22Rv1 (cell line): ENCODE data around the gene EMP1.

Experiments used
- ZFX ChIP-seq: fragments of 450-650 bp; IDR thresholded peaks from 2 replicates; pipeline ENCODE4 v1.6.1; 2017; ENCODE audit warnings: antibody characterized with exemption, borderline replicate concordance
- TF ChIP-seq, protein P1 (sequence below): fragments of 450-650 bp; IDR thresholded peaks from 2 replicates; pipeline ENCODE4 v1.5.1; 2017; ENCODE audit warnings: mild to moderate bottlenecking

DNA sequence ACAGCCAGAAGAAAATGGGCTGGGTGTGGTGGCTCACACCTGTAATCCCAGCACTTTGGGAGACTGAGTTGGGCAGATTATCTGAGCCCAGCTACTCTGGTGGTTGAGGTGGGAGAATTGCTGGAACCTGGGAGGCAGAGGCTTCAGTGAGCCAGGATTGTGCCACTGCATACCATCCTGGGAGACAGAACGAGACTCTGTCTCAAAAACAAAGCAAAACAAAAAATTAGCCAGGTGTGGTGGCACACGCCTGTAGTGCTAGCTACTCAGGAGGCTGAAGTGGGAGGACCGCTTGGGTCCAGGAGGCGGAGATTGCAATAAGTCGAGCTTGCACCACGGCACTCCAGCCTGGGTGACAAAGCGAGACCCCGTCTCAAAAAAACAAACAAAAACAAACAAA lies 3.8 kb upstream of the EMP1 start:
- TF ChIP-seq, protein P1, sequence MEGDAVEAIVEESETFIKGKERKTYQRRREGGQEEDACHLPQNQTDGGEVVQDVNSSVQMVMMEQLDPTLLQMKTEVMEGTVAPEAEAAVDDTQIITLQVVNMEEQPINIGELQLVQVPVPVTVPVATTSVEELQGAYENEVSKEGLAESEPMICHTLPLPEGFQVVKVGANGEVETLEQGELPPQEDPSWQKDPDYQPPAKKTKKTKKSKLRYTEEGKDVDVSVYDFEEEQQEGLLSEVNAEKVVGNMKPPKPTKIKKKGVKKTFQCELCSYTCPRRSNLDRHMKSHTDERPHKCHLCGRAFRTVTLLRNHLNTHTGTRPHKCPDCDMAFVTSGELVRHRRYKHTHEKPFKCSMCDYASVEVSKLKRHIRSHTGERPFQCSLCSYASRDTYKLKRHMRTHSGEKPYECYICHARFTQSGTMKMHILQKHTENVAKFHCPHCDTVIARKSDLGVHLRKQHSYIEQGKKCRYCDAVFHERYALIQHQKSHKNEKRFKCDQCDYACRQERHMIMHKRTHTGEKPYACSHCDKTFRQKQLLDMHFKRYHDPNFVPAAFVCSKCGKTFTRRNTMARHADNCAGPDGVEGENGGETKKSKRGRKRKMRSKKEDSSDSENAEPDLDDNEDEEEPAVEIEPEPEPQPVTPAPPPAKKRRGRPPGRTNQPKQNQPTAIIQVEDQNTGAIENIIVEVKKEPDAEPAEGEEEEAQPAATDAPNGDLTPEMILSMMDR, result no peak
- TF ChIP-seq ZFX, result no peak
